GM13977 (cell line): ENCODE results near the gene SUMO1.

Experiments used
- DNase-seq: peaks from one replicate; pipeline ENCODE4 v3.0.0; 2012; ENCODE audit warnings: low spot score
- CTCF ChIP-seq: IDR thresholded peaks from 2 replicates; pipeline ENCODE4 v1.5.1; 2012; ENCODE audit warnings: mild to moderate bottlenecking, control low read depth; ENCODE audit not compliant: insufficient read depth; ENCODE audit errors: extremely low read depth, missing control alignments
- in situ Hi-C: fragments of 300-500 bp; cut with MboI; formaldehyde crosslinking; loops from one replicate; pipeline ENCODE4 v1.12.0; 2022; ENCODE audit warnings: low sequenced_read_pairs, low pct_unique_long_range_greater_than_20kb, mixed read lengths, inconsistent platforms; ENCODE audit not compliant: unreplicated experiment

SUMO1 gene

DNA sequence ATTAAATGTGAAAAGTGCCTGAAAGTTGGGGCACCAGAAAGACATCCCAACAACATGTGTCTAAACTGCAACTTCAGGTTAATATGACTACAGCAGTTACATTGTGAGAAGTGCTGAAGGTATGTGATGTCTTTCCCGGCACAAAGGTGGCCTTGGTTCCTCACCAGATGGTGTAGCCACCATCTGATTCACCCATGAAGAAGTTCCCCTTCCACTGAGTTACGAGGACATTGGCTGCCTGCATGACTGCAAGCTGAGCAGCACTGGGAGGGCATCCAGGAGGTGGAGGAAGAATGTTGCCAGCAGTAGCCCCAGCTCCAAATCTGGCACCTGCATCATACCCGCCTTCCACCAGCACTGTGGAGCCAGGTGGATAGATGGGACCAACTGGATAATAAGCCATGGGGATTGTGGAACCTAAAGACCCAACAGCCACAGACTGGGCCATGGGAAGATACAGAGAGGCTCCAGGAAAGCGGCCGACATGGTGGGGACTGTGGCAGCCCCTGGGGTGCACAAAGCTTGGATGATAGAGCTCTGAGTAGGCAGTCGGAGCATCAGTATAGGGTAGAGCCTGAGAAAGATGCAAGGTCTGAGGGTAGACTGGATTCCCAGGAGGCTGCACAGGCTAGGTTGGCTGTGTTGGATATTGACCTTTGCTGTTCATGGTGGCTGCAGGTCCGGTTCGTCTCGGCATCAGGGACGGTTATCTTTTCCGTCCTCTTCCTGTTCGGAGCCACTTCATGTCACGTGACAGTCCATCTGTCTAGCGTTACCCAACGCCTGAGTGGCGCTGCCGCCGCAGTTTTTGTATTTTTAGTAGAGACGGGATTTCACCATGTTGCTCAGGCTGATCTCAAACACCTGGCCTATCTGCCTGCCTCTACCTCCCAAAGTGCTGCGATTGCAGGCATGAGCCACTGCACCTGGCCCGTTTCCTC lies 36.9 kb downstream of the SUMO1 start:
- TF ChIP-seq CTCF, result no peak
- DNase-seq, result no peak
- in situ Hi-C loops, result no loop called here

GRCh38 chr2:202196727-202197126 lies 41.7 kb downstream of the SUMO1 start:
- DNase-seq, result no peak
- no peak for TF ChIP-seq CTCF
- in situ Hi-C loops, result loop anchor here (25.0 kb wide), 1 partner anchor 334 kb away; no protein-coding TSS in a partner anchor

DNA sequence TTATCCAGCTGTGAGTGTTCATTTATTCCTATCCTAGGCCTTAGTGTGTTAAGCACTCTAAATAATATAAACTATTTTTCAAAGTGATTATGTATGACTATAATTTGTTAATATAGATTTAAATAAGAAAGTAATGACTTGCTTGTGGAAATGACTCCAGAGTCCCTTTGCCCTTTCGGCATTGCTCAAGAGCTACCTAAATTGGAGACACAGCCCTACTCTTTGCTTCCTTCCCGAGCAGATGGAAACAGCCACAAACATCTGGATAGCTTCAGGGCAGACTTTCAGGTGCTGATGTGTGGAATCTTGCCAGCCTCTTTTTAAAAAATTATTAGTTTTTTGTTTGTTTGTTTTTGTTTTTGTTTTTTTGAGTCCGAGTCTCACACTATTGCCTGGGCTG lies 44.0 kb downstream of the SUMO1 start:
- no peak for TF ChIP-seq CTCF
- DNase-seq, result no peak
- in situ Hi-C loops, result loop anchor here (25.0 kb wide), 1 partner anchor 332 kb away; no protein-coding TSS in a partner anchor

DNA sequence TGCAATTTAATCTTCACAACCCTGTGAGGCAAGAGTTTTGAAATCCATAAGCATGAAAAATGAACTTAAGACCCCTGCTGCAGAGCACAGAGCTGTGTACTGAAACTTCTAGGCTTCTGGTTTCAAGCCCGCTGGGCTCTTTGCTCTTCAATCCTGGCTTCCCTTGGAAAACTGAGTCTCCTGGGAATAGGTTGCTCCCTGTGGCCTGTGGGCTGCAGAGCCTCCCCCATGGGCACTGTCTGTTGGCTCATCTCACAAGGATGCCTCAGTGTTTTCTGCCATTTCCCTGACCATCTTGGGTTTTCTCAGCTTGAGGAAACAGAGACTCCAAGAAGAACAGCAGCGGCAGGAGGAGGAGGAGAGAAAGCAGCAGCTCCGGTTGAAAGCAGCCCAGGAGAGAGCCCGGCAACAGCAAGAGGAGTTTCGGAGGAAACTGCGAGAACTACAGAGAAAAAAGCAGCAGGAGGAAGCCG lies 44.5 kb downstream of the SUMO1 start:
- no peak for TF ChIP-seq CTCF
- in situ Hi-C loops, result loop anchor here (25.0 kb wide), 1 partner anchor 332 kb away; no protein-coding TSS in a partner anchor
- DNase-seq, result no peak

- no peak for TF ChIP-seq CTCF
- DNase-seq, result no peak
- in situ Hi-C loops, result loop anchor here (25.0 kb wide), 1 partner anchor 331 kb away; no protein-coding TSS in a partner anchor
These were observed 45.1 kb downstream of the SUMO1 start for GRCh38 chr2:202193305-202193704.

GRCh38 chr2:202187570-202187969 lies 50.8 kb downstream of the SUMO1 start:
- no peak for TF ChIP-seq CTCF
- in situ Hi-C loops, result loop anchor here (25.0 kb wide), 1 partner anchor 325 kb away; no protein-coding TSS in a partner anchor
- no peak for DNase-seq
